A673 (cell line): ENCODE data around the gene SCUBE2.

Experiments used
- CTCF ChIP-seq: fragments of 300-800, 200-600 bp; sonication (generic); conservative IDR thresholded peaks from 2 replicates; pipeline ENCODE4 v1.5.1; 2017; ENCODE audit warnings: low read depth, mild to moderate bottlenecking, antibody characterized with exemption, low read length, moderate library complexity, mixed read lengths
- EZH2 ChIP-seq: fragments of 200-600 bp; sonication (generic); IDR thresholded peaks from 2 replicates; pipeline ENCODE4 v1.6.1; 2017; ENCODE audit warnings: borderline replicate concordance, low read depth, mild to moderate bottlenecking, mixed read lengths, antibody characterized with exemption, low read length; ENCODE audit not compliant: poor library complexity, severe bottlenecking

GRCh38 chr11:9096427-9096826 is 5.0 kb upstream of the SCUBE2 start:
- no peak for TF ChIP-seq CTCF
- TF ChIP-seq EZH2 = no peak
